ENCODE results near the gene PPP1R13B.

- TF ChIP-seq EZH2 (IDR thresholded peaks at IDR 0.05) (no peak), POLR2AphosphoS5 (IDR thresholded peaks at IDR 0.05; ENCODE audit: borderline replicate concordance, low read depth, low read length) (no peak), FOXP2 (optimal IDR thresholded peaks at IDR 0.05; ENCODE audit: control extremely low read depth, extremely low read length, insufficient read depth) (no peak)
These were observed 22.3 kb downstream of the PPP1R13B start for GRCh38 chr14:103825101-103825500.

All from SK-N-MC (cell line).